Naive thymus-derived CD8-positive, alpha-beta T cell (primary cell): ENCODE results near the gene ZDHHC12. TPM values are rescaled to one million over a fixed set of nuclear protein-coding genes. Genes with fewer than 3 reads are reported as not detected.
A peak's percentile ranks its signal among the peaks of the same experiment; 100 is the strongest.

Source experiments
- ATAC-seq, 2 donors: fragments of 150-1000 bp; cut with Tn5 transposase in 1 of 2; sonication (Bioruptor Pico), chemical (Tn5 transposase) in 1 of 2; 1 replicate in 1 of 2; 2 replicates in 1 of 2; pipeline ENCODE4 v1.10.0; 2021; ENCODE audit warnings: mild to moderate bottlenecking in 2 of 2, moderate library complexity in 2 of 2
- POLR2A ChIA-PET: fragments of 350-600 bp; sonication (Branson Sonifier 250); formaldehyde crosslinking; loops from one replicate; lab custom pipeline; 2021; ENCODE audit warnings: antibody characterized with exemption; lab: Charles Lee
- DNase-seq, 10 donors: peaks; one replicate each; pipeline versions ENCODE4 v3.0.0 to v3.0.0-alpha.2; 2020 to 2022
- H3K27ac Mint-ChIP-seq, 10 donors: one replicate each; pipeline ENCODE4 v1.8.0; 2020 to 2022; ENCODE audit warnings: mild to moderate bottlenecking in 10 of 10, mixed read lengths in 10 of 10, moderate library complexity in 4 of 10, inconsistent platforms in 1 of 10
- H3K27me3 Mint-ChIP-seq, 5 donors: one replicate each; pipeline ENCODE4 v1.8.0; 2021 to 2022; ENCODE audit warnings: mixed read lengths in 5 of 5
- H3K36me3 Mint-ChIP-seq, 3 donors: one replicate each; pipeline ENCODE4 v1.8.0; 2020 to 2022; ENCODE audit warnings: mixed read lengths in 3 of 3, mild to moderate bottlenecking in 2 of 3, inconsistent platforms in 1 of 3
- H3K4me1 Mint-ChIP-seq, 4 donors: one replicate each; pipeline ENCODE4 v1.8.0; 2021 to 2022; ENCODE audit warnings: mixed read lengths in 4 of 4
- H3K4me3 Mint-ChIP-seq, 10 donors: one replicate each; pipeline ENCODE4 v1.8.0; 2020 to 2022; ENCODE audit warnings: mild to moderate bottlenecking in 10 of 10, mixed read lengths in 10 of 10, moderate library complexity in 6 of 10, inconsistent platforms in 1 of 10
- H3K9me3 Mint-ChIP-seq, 9 donors: one replicate each; pipeline ENCODE4 v1.8.0; 2020 to 2022; ENCODE audit warnings: mixed read lengths in 9 of 9, mild to moderate bottlenecking in 3 of 9, inconsistent platforms in 1 of 9, moderate library complexity in 1 of 9
- polyA plus RNA-seq, 3 donors: library from polyadenylated mRNA; unstranded; fragments of 300-500 nt; fragmentation: Illumina TruSeq; gene quantifications; one replicate each; pipeline ENCODE4 v1.2.3, GENCODE V29; 2021
- total RNA-seq, 8 experiments: library from RNA in 2 of 8; stranded (reverse) in 2 of 8; gene quantifications; one replicate each; pipeline ENCODE4 v1.2.3 and lab custom pipeline; 2021 to 2026

The ZDHHC12 gene
- total and polyA plus RNA-seq, 5 experiments from 2014 or later = 24.2 to 75.5 (median 51.7) TPM

DNA sequence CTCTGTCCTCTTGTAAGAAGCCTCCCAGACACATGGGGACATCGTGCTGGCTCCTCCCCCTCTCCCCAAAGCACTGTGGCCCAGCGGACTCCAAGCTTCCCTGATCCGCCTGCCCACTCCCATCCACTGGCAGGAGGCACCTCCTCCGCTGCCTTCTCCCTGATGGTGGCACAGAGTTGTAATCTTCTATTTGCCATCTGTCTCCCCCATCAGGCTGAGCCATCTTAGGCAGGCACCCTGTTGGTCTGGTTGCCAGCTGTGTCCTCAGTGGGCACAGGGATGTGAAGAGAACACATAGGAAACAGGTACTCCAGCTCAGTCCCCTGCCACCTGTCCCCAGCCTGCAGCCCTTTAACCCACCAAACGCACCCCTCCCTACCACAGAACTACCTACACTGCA, 5.4 kb upstream of the ZDHHC12 start:
- no peak for ATAC-seq
- Mint-ChIP-seq H3K27me3 (no peaks in the 10 kb centered on the region), H3K4me1 (peaks cover 9 to 30% (median 19%) of the 10 kb centered on the region in 4 donors), H3K36me3 (peaks cover 0 to 22% (median 0%) of the 10 kb centered on the region in 3 donors), H3K27ac (peak overlapping the region in 5 of 10 donors; percentile 11 to 99 (median 87)), H3K4me3 (no peak overlapping the region), H3K9me3 (no peaks in the 10 kb centered on the region)
- POLR2A ChIA-PET = no interaction called here
- DNase-seq = no peak

DNA sequence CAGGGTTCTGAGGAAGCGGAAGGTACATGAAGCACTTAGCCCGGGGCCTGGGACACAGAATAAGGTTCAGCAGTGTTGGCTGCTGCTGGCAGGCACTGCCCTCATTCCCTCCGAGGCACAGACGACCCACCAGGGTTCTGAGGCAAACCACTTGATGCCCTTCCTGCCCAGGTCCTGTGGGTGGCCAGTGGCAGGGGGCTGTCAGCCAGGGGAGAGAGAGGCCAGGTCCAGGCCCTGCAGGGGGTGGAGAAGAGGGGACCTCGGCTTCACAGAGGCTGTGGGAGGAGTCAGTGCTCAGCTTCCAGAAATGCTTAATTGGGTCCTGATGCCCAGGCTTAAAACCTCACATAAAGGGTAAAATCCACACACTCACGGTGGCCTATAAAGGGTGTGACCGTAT, 4.4 kb upstream of the ZDHHC12 start:
- POLR2A ChIA-PET = interaction anchor here (0.6 kb wide), 1 partner anchor 31 kb away, joined by 3 read pairs; no protein-coding TSS in a partner anchor
- no peak overlapping the region for H3K4me3 Mint-ChIP-seq
- peak overlapping the region in 5 of 10 donors; percentile 22 to 99 (median 87) for H3K27ac Mint-ChIP-seq
- H3K36me3 Mint-ChIP-seq = peaks cover 0 to 17% (median 0%) of the 10 kb centered on the region in 3 donors
- H3K27me3 Mint-ChIP-seq = no peaks in the 10 kb centered on the region
- H3K9me3 Mint-ChIP-seq = no peaks in the 10 kb centered on the region
- DNase-seq = no peak
- ATAC-seq = no peak
- peaks cover 16 to 37% (median 25%) of the 10 kb centered on the region in 4 donors for H3K4me1 Mint-ChIP-seq

DNA sequence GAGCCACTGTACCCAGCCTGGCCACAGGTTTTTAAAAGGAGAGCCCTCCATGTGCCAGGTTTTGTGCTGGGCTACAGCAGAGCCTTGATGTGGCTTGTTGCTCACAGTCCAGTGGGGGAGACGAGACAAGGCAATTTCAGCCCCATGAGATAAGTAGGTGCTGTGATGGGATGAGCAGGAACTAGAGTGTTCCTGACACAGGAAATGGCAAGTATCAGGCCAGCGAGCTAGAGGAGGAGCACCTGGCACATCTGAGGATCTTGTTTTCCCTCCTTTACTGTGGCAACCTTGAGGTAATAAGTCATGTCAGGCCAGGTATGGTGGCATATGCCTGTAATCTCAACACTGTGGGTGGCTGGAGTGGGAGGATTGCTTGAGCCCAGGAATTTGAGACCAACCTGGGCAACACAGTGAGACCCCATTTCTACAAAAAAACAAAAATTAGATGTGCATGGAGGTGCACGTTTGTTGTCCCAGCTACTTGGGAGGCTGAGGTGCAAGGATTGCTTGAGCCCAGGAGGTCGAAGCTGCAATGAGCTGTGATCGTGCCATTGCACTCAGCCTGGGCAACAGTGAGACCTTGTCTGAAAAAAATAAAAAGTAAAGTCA, 3.8 kb upstream of the ZDHHC12 start:
- POLR2A ChIA-PET = interaction anchor here (0.6 kb wide), 1 partner anchor 30 kb away, joined by 3 read pairs; no protein-coding TSS in a partner anchor
- H3K4me3 Mint-ChIP-seq = peak overlapping the region in 1 of 10 donors; percentile 72
- peaks cover 0 to 13% (median 0%) of the 10 kb centered on the region in 3 donors for H3K36me3 Mint-ChIP-seq
- peak in 1 of 10 donors; percentile 42 for DNase-seq
- no peak for ATAC-seq
- peaks cover 19 to 41% (median 30%) of the 10 kb centered on the region in 4 donors for H3K4me1 Mint-ChIP-seq
- H3K9me3 Mint-ChIP-seq = no peaks in the 10 kb centered on the region
- no peaks in the 10 kb centered on the region for H3K27me3 Mint-ChIP-seq
- peak overlapping the region in 7 of 10 donors; percentile 38 to 99 (median 84) for H3K27ac Mint-ChIP-seq

DNA sequence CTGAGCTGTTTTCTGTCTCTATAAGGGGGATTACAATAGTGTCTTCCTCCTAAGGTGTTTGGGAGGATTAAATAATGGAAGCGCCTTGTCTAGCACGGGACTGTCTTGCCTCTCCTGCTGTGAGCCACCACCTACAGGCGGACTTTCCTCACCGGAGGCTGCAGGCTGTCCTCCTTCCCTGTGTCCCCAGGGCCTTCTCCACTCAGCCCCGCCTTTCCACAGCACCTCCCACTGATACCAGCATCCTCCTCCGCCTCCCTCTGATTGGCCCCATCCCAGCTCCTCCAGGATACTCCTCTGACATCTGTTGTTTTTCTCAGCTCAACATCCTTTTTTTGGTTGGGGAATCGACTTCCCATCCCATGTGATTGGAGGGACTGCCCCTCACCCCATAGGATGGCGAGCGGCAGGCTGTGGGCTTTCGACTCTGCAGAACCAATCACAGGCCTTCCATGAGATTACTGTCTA, 851 bp upstream of the ZDHHC12 start:
- Mint-ChIP-seq H3K27me3 (no peaks in the 10 kb centered on the region), H3K27ac (peak overlapping the region; percentile 88 to 99 (median 92)), H3K36me3 (peaks cover 0 to 13% (median 0%) of the 10 kb centered on the region in 3 donors), H3K4me1 (peaks cover 24 to 48% (median 38%) of the 10 kb centered on the region in 4 donors), H3K9me3 (no peaks in the 10 kb centered on the region), H3K4me3 (peak overlapping the region; percentile 85 to 95 (median 92))
- ATAC-seq = no peak
- POLR2A ChIA-PET = interaction anchor here (0.6 to 2.6 kb wide), 18 partner anchors 10 to 565 kb away, joined by 3 to 25 read pairs (median 4); partner anchors contain the start of genes BBLN, DYNC2I2, ENDOG and PKN3
- DNase-seq = peak in 2 of 10 donors; percentile 15 to 20

DNA sequence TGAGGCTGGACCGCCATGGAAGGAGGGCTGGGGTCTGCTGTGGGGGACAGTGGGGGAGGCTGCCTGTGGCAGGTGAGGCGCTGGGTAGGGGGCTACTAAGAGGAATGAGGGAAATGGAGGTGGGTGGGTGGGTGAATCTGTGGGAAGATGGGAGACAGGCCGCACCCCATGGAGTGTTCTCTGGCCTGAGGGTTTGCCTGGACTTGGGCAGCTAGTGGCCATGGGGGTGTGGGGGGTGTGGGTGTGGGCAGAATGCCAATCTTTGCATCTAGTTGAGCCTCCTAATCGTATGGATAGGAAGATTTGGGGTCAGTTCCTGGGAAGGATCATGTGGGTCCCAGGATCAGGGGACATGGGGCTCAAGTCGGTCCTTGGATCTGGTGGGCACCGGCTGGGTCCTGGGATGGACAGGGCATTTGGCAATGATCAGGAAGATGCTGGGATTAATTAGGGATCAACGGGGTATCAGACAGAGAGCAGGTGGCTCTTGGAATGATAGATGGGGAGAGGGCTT, 518 bp downstream of the ZDHHC12 start:
- Mint-ChIP-seq H3K27me3 (no peaks in the 10 kb centered on the region), H3K9me3 (no peaks in the 10 kb centered on the region), H3K27ac (peak overlapping the region; percentile 84 to 96 (median 94)), H3K4me3 (peak overlapping the region; percentile 85 to 95 (median 92)), H3K4me1 (peaks cover 22 to 48% (median 38%) of the 10 kb centered on the region in 4 donors), H3K36me3 (peaks cover 0 to 13% (median 0%) of the 10 kb centered on the region in 3 donors)
- ATAC-seq (no peak), DNase-seq (no peak)
- POLR2A ChIA-PET = interaction anchor here (0.6 to 2.6 kb wide), 10 partner anchors 9 to 862 kb away, joined by 3 to 25 read pairs (median 6); partner anchors contain the start of genes DYNC2I2, ENDOG, SET and TBC1D13

DNA sequence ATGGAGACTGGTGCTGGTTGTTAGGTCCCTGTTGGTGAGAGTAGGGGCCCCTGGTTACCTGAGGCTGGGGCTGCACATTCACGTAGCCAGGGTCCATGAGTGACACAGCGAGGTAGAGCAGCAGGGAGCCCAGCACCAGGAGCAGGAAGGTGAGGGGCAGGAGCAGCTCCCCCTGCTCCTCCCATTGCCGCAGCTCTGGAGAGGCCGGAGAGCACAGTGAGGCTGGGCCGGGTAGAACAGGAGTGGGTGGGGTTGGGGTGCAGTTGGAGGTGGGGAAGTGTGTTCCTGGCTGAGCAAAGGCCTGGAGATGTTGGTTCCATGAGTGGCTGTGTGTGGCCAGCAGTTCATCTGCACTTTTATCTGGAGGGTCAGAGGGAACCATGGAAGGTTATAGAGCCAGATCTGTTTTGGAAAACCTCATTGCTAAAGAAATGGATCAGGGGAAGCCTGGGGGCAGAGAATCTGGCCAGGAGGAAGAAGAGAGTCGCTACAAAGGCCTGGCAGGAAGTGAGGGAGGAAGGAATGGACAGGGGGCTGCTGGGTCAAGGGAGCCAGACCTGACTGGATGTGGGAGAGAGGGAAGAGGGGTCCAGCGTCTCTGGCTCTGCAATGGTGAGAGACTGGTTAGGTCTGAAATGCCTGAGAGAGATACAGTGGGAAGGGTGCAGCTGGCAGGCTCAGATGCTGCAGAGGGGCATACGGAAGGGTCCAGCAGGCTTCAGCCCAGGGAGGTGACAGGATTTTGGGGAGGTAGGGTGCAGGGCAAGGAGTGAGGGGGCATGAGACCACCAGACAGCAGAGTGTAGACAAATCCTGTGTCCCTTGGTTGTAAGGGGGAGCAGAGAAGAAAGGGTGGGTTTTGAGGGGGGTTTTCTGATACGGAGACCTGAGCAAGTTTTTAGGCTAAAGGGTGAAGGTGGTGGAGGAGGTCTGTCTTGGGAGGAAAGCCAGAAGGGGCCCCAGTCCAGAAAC, 1.3 kb downstream of the ZDHHC12 start:
- no peaks in the 10 kb centered on the region for H3K9me3 Mint-ChIP-seq
- peaks cover 22 to 45% (median 36%) of the 10 kb centered on the region in 4 donors for H3K4me1 Mint-ChIP-seq
- no peak for ATAC-seq
- H3K27ac Mint-ChIP-seq = peak overlapping the region; percentile 78 to 95 (median 92)
- H3K36me3 Mint-ChIP-seq = peaks cover 0 to 13% (median 0%) of the 10 kb centered on the region in 3 donors
- POLR2A ChIA-PET = interaction anchor here (0.6 to 1.9 kb wide), 2 partner anchors 13 to 38 kb away, joined by 3 to 10 read pairs; no protein-coding TSS in a partner anchor
- H3K27me3 Mint-ChIP-seq = no peaks in the 10 kb centered on the region
- H3K4me3 Mint-ChIP-seq = peak overlapping the region; percentile 81 to 95 (median 92)
- no peak for DNase-seq

DNA sequence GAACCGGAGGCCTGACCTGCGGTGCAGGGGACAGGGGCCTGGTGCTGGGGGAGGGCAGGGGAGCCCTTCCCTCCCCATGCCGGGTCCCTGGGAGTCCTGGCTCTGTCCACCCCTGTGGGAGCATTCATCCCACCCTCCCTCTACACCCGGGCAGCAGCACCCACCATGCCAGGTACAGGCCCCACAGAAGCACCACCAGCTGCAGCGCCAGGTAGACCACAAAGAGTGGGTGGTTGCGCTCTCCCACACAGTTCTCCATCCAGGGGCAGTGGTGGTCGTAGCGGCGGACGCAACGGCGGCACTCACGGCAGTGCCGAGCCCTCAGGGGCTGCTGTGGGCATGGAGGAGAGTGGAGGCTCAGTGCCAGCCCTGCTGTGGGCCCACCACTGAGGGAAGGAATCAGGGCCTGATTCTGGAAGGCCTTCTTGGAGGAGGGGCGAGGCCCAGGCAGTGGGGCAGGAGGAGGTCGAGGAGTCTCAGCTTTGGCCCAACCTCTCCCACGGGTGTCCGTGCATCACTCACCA, 2.4 kb downstream of the ZDHHC12 start:
- POLR2A ChIA-PET = interaction anchor here (1.2 kb wide), 1 partner anchor 21 kb away, joined by 7 read pairs; no protein-coding TSS in a partner anchor
- H3K27me3 Mint-ChIP-seq = no peaks in the 10 kb centered on the region
- H3K9me3 Mint-ChIP-seq = no peaks in the 10 kb centered on the region
- peak overlapping the region in 3 of 10 donors; percentile 32 to 95 (median 92) for H3K4me3 Mint-ChIP-seq
- no peak for DNase-seq
- H3K4me1 Mint-ChIP-seq = peaks cover 21 to 36% (median 33%) of the 10 kb centered on the region in 4 donors
- no peak for ATAC-seq
- peak overlapping the region in 3 of 10 donors; percentile 62 to 95 (median 95) for H3K27ac Mint-ChIP-seq
- H3K36me3 Mint-ChIP-seq = peaks cover 0 to 12% (median 0%) of the 10 kb centered on the region in 3 donors

DNA sequence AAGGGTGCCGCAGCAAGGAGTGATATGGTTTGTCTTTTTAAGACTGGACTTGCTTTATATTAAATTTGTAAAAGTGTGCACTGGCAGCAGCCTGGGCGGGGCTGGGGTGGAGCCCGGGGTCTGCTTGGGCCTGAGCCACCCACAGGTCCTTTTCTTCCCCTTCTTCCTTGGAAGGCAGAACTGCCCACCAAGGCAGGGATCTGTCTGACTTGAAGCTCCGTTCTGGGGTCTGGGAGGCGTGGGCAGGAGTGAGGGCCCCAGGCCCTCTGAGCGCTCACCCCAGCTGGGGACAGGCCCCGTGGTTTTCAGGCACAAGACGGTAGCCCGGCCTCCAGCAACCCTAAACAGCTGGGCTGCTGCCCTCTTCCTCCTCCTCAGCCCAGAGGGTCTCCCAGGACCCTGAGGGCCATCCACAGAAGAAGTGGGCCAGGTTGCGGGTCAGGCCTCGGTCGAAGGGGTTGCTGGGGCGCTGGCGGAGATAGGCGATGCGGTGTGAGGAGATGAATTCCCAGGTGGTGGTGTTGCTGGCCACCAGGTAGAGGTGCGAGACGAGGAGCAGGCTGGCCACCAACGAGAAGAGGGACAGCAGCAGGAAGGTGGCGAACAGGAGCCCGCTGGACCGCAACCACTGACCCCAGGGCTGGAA, 3.0 kb downstream of the ZDHHC12 start:
- no peak for ATAC-seq
- Mint-ChIP-seq H3K9me3 (no peaks in the 10 kb centered on the region), H3K4me3 (no peak overlapping the region), H3K4me1 (peaks cover 21 to 33% (median 31%) of the 10 kb centered on the region in 4 donors), H3K36me3 (peaks cover 0 to 12% (median 0%) of the 10 kb centered on the region in 3 donors), H3K27me3 (no peaks in the 10 kb centered on the region), H3K27ac (peak overlapping the region in 3 of 10 donors; percentile 50 to 70 (median 52))
- DNase-seq = no peak
- POLR2A ChIA-PET = interaction anchor here (1.2 kb wide), 1 partner anchor 20 kb away, joined by 7 read pairs; no protein-coding TSS in a partner anchor

DNA sequence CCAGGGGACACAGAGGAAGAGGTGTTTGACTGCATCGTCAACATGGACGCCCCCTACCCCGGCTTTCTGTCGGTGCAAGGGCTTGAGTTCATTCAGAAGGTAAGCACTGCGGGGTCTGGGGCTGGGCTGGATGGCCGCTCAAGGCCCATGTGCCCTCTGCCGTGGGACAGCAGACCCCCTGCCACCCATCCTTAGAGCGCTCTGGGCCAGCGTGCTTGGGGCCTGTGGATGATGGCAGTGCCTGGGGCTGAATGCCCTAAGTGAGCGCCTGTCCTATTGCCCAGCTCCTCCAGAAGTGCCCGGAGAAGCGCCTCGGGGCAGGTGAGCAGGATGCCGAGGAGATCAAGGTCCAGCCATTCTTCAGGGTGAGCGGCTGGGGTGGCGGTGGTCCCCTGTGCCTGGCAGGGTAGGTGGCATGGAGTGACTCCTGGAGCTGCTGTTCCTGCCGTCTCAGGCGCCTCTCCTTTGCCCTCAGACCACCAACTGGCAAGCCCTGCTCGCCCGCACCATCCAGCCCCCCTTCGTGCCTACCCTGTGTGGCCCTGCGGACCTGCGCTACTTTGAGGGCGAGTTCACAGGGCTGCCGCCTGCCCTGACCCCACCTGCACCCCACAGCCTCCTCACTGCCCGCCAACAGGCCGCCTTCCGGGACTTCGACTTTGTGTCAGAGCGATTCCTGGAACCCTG, 3.9 kb downstream of the ZDHHC12 start:
- Mint-ChIP-seq H3K27ac (peak overlapping the region in 2 of 10 donors; percentile 43 to 50), H3K4me1 (peaks cover 21 to 31% (median 25%) of the 10 kb centered on the region in 4 donors), H3K4me3 (peak overlapping the region in 1 of 10 donors; percentile 41), H3K27me3 (no peaks in the 10 kb centered on the region), H3K9me3 (no peaks in the 10 kb centered on the region), H3K36me3 (peaks cover 0 to 12% (median 0%) of the 10 kb centered on the region in 3 donors)
- DNase-seq (no peak), ATAC-seq (no peak)
- POLR2A ChIA-PET = no interaction called here

DNA sequence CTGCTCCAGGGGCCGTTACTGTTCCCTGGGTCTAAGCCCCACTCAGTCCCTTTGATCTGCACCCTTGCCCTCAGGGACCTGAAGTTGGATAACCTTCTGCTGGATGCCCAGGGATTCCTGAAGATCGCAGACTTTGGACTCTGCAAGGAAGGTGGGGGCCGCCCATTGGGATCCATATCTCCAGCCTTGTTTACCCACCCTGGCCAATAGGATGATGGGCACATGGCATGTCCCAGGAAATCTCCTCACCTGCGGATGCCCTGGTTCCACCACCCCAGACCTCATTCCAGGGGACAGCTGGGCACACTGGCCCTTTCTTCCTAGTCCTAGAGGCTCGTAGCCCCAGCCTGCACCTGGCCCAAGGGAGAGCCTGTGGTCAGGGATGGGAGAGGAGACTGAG, 5.5 kb downstream of the ZDHHC12 start:
- H3K4me3 Mint-ChIP-seq = no peak overlapping the region
- ATAC-seq (no peak), DNase-seq (no peak)
- H3K4me1 Mint-ChIP-seq = peaks cover 10 to 18% (median 12%) of the 10 kb centered on the region in 4 donors
- no peaks in the 10 kb centered on the region for H3K27me3 Mint-ChIP-seq
- H3K36me3 Mint-ChIP-seq = peaks cover 0 to 12% (median 0%) of the 10 kb centered on the region in 3 donors
- POLR2A ChIA-PET = interaction anchor here (0.7 to 1.7 kb wide), 2 partner anchors 29 to 143 kb away, joined by 3 to 6 read pairs; partner anchors contain the start of gene SET
- H3K27ac Mint-ChIP-seq = no peak overlapping the region
- no peaks in the 10 kb centered on the region for H3K9me3 Mint-ChIP-seq
